SK-N-SH (cell line): Measurements from ENCODE around the gene ATRN.

Experiments used
- CHD2 ChIP-seq: fragments of 150-350 bp; IDR thresholded peaks from 2 replicates; pipeline ENCODE4 v1.6.1; 2018; ENCODE audit warnings: low read length; ENCODE audit not compliant: partially characterized antibody
- CTCF ChIP-seq: fragments of 200-600 bp; sonication (generic); IDR thresholded peaks from 2 replicates; pipeline ENCODE4 v1.6.1; 2017; ENCODE audit warnings: antibody characterized with exemption, mild to moderate bottlenecking, moderate library complexity
- EZH2phosphoT487 ChIP-seq: fragments of 200-600 bp; sonication (generic); IDR thresholded peaks from 2 replicates; pipeline ENCODE4 v1.6.1; 2017; ENCODE audit warnings: low read depth, mixed run types, mild to moderate bottlenecking, antibody characterized with exemption, moderate library complexity, borderline replicate concordance
- FOSL2 ChIP-seq: IDR thresholded peaks from 2 replicates; pipeline ENCODE4 v1.4.0; 2012; ENCODE audit warnings: low read depth, mild to moderate bottlenecking, moderate library complexity, borderline replicate concordance
- FOXJ3 ChIP-seq: sonication (generic); formaldehyde crosslinking; IDR thresholded peaks from 2 replicates; pipeline ENCODE4 v1.5.1; 2020; ENCODE audit warnings: mild to moderate bottlenecking, missing genetic modification reagents
- POLR2AphosphoS5 ChIP-seq: IDR thresholded peaks from 2 replicates; pipeline ENCODE4 v1.6.1; 2012; ENCODE audit warnings: low read depth, low read length
- RAD21 ChIP-seq: IDR thresholded peaks from 2 replicates; pipeline ENCODE4 v1.6.1; 2012; ENCODE audit warnings: mild to moderate bottlenecking, low read length
- RCOR1 ChIP-seq: fragments of 150-350 bp; IDR thresholded peaks from 2 replicates; pipeline ENCODE4 v1.6.1; 2017; ENCODE audit warnings: antibody characterized with exemption, low read length
- SMC3 ChIP-seq: IDR thresholded peaks from 2 replicates; pipeline ENCODE4 v1.6.1; 2012; ENCODE audit warnings: low read depth, low read length, improper control_type of control experiment
- TF ChIP-seq, protein P1 (sequence below): IDR thresholded peaks from 2 replicates; pipeline ENCODE4 v1.4.0; 2012; ENCODE audit warnings: low read depth, borderline replicate concordance
- TF ChIP-seq, protein P2 (sequence below): fragments of 150-350 bp; IDR thresholded peaks from 2 replicates; pipeline ENCODE4 v1.6.1; 2016; ENCODE audit warnings: mild to moderate bottlenecking, low read depth, low read length
- TF ChIP-seq, protein P3 (sequence below): IDR thresholded peaks from 2 replicates; pipeline ENCODE4 v1.6.1; 2012; ENCODE audit warnings: mild to moderate bottlenecking, low read depth, low read length, moderate library complexity

DNA sequence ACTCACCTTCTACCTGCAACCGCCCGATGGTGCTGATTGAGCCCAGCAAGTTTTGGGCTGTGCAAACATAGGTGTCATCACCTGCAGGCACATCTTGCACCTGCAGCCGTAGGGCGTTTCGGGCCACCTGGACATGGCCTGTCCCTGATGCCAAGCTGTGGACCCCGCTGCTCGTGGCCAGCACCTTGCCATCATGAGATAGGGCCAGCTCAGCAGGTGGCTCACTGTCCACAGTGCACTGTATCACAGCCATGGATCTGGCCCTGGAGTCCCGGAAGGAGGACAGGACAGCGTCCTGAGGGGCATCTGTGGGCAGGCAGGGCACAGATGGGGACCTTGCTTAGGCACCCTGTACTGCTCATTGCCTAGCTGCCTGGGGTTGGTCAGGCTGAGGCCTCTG lies 221.1 kb downstream of the ATRN start:
- TF ChIP-seq CTCF = no peak
- TF ChIP-seq FOSL2 = no peak
- TF ChIP-seq FOXJ3 (CRISPR knock-in tag) = no peak
- no peak for TF ChIP-seq RAD21
- no peak for TF ChIP-seq POLR2AphosphoS5
- no peak for TF ChIP-seq EZH2phosphoT487
- TF ChIP-seq, protein P1, sequence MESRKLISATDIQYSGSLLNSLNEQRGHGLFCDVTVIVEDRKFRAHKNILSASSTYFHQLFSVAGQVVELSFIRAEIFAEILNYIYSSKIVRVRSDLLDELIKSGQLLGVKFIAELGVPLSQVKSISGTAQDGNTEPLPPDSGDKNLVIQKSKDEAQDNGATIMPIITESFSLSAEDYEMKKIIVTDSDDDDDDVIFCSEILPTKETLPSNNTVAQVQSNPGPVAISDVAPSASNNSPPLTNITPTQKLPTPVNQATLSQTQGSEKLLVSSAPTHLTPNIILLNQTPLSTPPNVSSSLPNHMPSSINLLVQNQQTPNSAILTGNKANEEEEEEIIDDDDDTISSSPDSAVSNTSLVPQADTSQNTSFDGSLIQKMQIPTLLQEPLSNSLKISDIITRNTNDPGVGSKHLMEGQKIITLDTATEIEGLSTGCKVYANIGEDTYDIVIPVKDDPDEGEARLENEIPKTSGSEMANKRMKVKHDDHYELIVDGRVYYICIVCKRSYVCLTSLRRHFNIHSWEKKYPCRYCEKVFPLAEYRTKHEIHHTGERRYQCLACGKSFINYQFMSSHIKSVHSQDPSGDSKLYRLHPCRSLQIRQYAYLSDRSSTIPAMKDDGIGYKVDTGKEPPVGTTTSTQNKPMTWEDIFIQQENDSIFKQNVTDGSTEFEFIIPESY = no peak
- TF ChIP-seq, protein P2, sequence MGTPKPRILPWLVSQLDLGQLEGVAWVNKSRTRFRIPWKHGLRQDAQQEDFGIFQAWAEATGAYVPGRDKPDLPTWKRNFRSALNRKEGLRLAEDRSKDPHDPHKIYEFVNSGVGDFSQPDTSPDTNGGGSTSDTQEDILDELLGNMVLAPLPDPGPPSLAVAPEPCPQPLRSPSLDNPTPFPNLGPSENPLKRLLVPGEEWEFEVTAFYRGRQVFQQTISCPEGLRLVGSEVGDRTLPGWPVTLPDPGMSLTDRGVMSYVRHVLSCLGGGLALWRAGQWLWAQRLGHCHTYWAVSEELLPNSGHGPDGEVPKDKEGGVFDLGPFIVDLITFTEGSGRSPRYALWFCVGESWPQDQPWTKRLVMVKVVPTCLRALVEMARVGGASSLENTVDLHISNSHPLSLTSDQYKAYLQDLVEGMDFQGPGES = no peak
- TF ChIP-seq CHD2 = no peak
- no peak for TF ChIP-seq RCOR1
- TF ChIP-seq, protein P3, sequence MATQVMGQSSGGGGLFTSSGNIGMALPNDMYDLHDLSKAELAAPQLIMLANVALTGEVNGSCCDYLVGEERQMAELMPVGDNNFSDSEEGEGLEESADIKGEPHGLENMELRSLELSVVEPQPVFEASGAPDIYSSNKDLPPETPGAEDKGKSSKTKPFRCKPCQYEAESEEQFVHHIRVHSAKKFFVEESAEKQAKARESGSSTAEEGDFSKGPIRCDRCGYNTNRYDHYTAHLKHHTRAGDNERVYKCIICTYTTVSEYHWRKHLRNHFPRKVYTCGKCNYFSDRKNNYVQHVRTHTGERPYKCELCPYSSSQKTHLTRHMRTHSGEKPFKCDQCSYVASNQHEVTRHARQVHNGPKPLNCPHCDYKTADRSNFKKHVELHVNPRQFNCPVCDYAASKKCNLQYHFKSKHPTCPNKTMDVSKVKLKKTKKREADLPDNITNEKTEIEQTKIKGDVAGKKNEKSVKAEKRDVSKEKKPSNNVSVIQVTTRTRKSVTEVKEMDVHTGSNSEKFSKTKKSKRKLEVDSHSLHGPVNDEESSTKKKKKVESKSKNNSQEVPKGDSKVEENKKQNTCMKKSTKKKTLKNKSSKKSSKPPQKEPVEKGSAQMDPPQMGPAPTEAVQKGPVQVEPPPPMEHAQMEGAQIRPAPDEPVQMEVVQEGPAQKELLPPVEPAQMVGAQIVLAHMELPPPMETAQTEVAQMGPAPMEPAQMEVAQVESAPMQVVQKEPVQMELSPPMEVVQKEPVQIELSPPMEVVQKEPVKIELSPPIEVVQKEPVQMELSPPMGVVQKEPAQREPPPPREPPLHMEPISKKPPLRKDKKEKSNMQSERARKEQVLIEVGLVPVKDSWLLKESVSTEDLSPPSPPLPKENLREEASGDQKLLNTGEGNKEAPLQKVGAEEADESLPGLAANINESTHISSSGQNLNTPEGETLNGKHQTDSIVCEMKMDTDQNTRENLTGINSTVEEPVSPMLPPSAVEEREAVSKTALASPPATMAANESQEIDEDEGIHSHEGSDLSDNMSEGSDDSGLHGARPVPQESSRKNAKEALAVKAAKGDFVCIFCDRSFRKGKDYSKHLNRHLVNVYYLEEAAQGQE = no peak
- TF ChIP-seq SMC3 = no peak
